Endothelial cell (in vitro differentiated cells): ENCODE results near the gene RBPMS2. TPM values are rescaled to one million over a fixed set of nuclear protein-coding genes. Genes with fewer than 3 reads are reported as not detected.

Source experiments
- DNase-seq: peaks from one replicate; pipeline ENCODE4 v3.0.0; 2021; ENCODE audit warnings: low spot score
- H3K27ac Mint-ChIP-seq: one replicate; pipeline ENCODE4 v1.8.0; 2021; ENCODE audit warnings: mixed read lengths, inconsistent platforms; ENCODE audit not compliant: unreplicated experiment
- H3K27me3 Mint-ChIP-seq: one replicate; pipeline ENCODE4 v1.8.0; 2021; ENCODE audit warnings: mild to moderate bottlenecking, moderate library complexity, mixed read lengths, inconsistent platforms; ENCODE audit not compliant: unreplicated experiment
- H3K36me3 Mint-ChIP-seq: one replicate; pipeline ENCODE4 v1.8.0; 2021; ENCODE audit warnings: mild to moderate bottlenecking, low read depth, mixed read lengths, inconsistent platforms; ENCODE audit not compliant: unreplicated experiment
- H3K4me1 Mint-ChIP-seq: one replicate; pipeline ENCODE4 v1.8.0; 2021; ENCODE audit warnings: mild to moderate bottlenecking, mixed read lengths, inconsistent platforms; ENCODE audit not compliant: unreplicated experiment
- H3K4me3 Mint-ChIP-seq: one replicate; pipeline ENCODE4 v1.8.0; 2021; ENCODE audit warnings: mild to moderate bottlenecking, mixed read lengths, inconsistent platforms; ENCODE audit not compliant: unreplicated experiment
- H3K9me3 Mint-ChIP-seq: one replicate; pipeline ENCODE4 v1.8.0; 2021; ENCODE audit warnings: mixed read lengths, inconsistent platforms; ENCODE audit not compliant: unreplicated experiment
- CTCF ChIP-seq: fragments of 200-600 bp; sonication (generic); IDR thresholded peaks from one replicate; pipeline ENCODE4 v1.5.0; 2021; ENCODE audit warnings: antibody characterized with exemption; ENCODE audit not compliant: unreplicated experiment
- total RNA-seq: library from RNA; stranded (reverse); fragmentation: NEBNext Ultra II Directional; extraction: Animal tissue kit (Norgen Biotek cat#: 25700); gene quantifications from one replicate; pipeline ENCODE4 v1.2.1, GENCODE V29; 2021; ENCODE audit not compliant: unreplicated experiment

RBPMS2 gene
- total RNA-seq, 1 donor from 2014 or later, result 24.0 TPM

DNA sequence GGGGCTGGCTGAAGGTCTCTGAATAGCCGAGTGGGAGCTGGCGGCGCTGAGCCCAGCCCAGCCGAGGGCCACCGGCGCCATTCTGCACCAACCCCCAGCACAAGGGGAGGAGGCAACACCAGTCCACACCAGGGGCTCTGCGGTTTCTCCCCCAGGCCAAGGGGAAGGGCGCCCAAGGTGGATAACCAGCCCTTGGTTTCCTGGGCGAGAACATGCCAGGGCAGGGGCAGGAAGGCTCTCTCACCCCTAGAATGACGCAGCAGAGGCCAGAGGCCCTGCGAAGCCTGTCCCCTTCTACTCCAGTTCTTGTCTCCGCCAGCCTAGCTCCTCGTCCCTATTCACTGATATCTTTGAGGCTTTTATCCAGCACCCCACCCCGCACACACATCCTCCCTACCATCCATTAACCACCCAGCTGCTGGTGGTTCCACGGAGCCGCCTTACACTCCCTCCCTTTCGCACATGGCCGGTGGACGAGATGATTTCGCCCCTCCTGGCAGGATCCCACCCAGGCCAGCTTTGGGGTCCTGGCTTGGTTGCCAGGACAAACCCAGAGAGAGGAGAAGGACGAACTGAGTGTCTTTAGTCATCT is 1.3 kb downstream of the RBPMS2 start:
- peak overlapping the region; percentile 77 for H3K27ac Mint-ChIP-seq
- no peaks in the 10 kb centered on the region for H3K9me3 Mint-ChIP-seq
- peak overlapping the region; percentile 91 for H3K4me3 Mint-ChIP-seq
- no peaks in the 10 kb centered on the region for H3K36me3 Mint-ChIP-seq
- H3K27me3 Mint-ChIP-seq, result peaks cover 12% of the 10 kb centered on the region
- TF ChIP-seq CTCF, result no peak
- peaks cover 18% of the 10 kb centered on the region for H3K4me1 Mint-ChIP-seq
- DNase-seq, result no peak

DNA sequence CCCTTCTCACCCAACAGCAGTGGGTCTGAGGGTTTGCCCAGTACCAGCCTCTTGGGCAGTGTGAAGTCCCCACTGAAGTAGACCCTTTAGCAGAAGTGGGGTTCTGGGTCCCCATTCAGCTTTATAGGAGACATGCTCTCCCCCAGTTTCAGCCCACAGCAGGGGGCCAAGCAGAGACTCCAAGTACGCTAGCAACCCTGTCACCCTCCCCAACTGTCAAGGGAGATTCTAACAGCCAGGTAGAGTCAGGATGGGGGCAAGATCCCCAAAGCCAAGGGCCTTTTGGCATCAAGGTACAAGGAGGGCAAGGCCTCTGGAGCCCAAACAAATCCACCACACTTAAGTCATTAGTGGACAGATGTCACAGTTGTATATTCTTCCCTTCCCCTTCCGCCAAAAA is 1.8 kb downstream of the RBPMS2 start:
- Mint-ChIP-seq H3K36me3 (no peaks in the 10 kb centered on the region), H3K27me3 (peaks cover 10% of the 10 kb centered on the region), H3K4me3 (peak overlapping the region; percentile 56), H3K4me1 (peaks cover 18% of the 10 kb centered on the region), H3K9me3 (no peaks in the 10 kb centered on the region), H3K27ac (peak overlapping the region; percentile 70)
- no peak for TF ChIP-seq CTCF
- DNase-seq, result no peak

GRCh38 chr15:64772964-64773363 is 2.4 kb downstream of the RBPMS2 start:
- no peaks in the 10 kb centered on the region for H3K36me3 Mint-ChIP-seq
- no peaks in the 10 kb centered on the region for H3K9me3 Mint-ChIP-seq
- H3K27ac Mint-ChIP-seq, result no peak overlapping the region
- H3K27me3 Mint-ChIP-seq, result peaks cover 10% of the 10 kb centered on the region
- peaks cover 18% of the 10 kb centered on the region for H3K4me1 Mint-ChIP-seq
- DNase-seq, result no peak
- TF ChIP-seq CTCF, result no peak
- no peak overlapping the region for H3K4me3 Mint-ChIP-seq

- DNase-seq, result no peak
- H3K4me1 Mint-ChIP-seq, result peaks cover 18% of the 10 kb centered on the region
- H3K36me3 Mint-ChIP-seq, result no peaks in the 10 kb centered on the region
- no peak overlapping the region for H3K4me3 Mint-ChIP-seq
- H3K27me3 Mint-ChIP-seq, result peaks cover 9% of the 10 kb centered on the region
- no peak for TF ChIP-seq CTCF
- H3K9me3 Mint-ChIP-seq, result no peaks in the 10 kb centered on the region
- no peak overlapping the region for H3K27ac Mint-ChIP-seq
These were observed 2.9 kb downstream of the RBPMS2 start for GRCh38 chr15:64772488-64772887.

- H3K9me3 Mint-ChIP-seq, result no peaks in the 10 kb centered on the region
- no peaks in the 10 kb centered on the region for H3K36me3 Mint-ChIP-seq
- peaks cover 5% of the 10 kb centered on the region for H3K27me3 Mint-ChIP-seq
- H3K4me3 Mint-ChIP-seq, result no peak overlapping the region
- H3K27ac Mint-ChIP-seq, result no peak overlapping the region
- no peak for TF ChIP-seq CTCF
- DNase-seq, result no peak
- H3K4me1 Mint-ChIP-seq, result peaks cover 8% of the 10 kb centered on the region
These were observed 4.8 kb downstream of the RBPMS2 start for GRCh38 chr15:64770626-64771025.
